SK-N-SH treated with all-trans-retinoic acid at 6 μM for 48 hours (cell line): ENCODE measurements around the gene PODXL2.

Experiments
- ARNTL ChIP-seq: fragments of 450-650 bp; formaldehyde crosslinking; IDR thresholded peaks from 2 replicates; pipeline ENCODE4 v1.5.0; 2020; ENCODE audit warnings: low read depth, mild to moderate bottlenecking, moderate library complexity, borderline replicate concordance
- CREB5 ChIP-seq: fragments of 250-450 bp; sonication (Bioruptor Pico); IDR thresholded peaks from 2 replicates; pipeline ENCODE4 v1.5.1; 2020; ENCODE audit warnings: low read depth, mild to moderate bottlenecking, moderate library complexity
- CSRNP3 ChIP-seq: fragments of 250-450 bp; sonication (Bioruptor Pico); IDR thresholded peaks from 2 replicates; pipeline ENCODE4 v1.5.1; 2021; ENCODE audit warnings: mild to moderate bottlenecking, moderate library complexity
- ESRRG ChIP-seq: fragments of 250-450 bp; sonication (Bioruptor Pico); IDR thresholded peaks from 2 replicates; pipeline ENCODE4 v1.6.1; 2021; ENCODE audit warnings: mild to moderate bottlenecking
- GLIS3 ChIP-seq: fragments of 250-450 bp; sonication (Bioruptor Pico); IDR thresholded peaks from 2 replicates; pipeline ENCODE4 v1.5.0; 2020; ENCODE audit warnings: mild to moderate bottlenecking, moderate library complexity
- OSR1 ChIP-seq: fragments of 250-450 bp; sonication (Bioruptor Pico); IDR thresholded peaks from 2 replicates; pipeline ENCODE4 v1.8.0; 2022; ENCODE audit warnings: moderate library complexity, mild to moderate bottlenecking, inconsistent platforms
- POU6F1 ChIP-seq: fragments of 250-450 bp; sonication (Bioruptor Pico); IDR thresholded peaks from 2 replicates; pipeline ENCODE4 v1.8.0; 2021; ENCODE audit warnings: low read depth, mild to moderate bottlenecking, moderate library complexity, borderline replicate concordance
- PPARA ChIP-seq: fragments of 250-450 bp; sonication (Bioruptor Pico); IDR thresholded peaks from 2 replicates; pipeline ENCODE4 v1.5.0; 2020; ENCODE audit warnings: mild to moderate bottlenecking, borderline replicate concordance
- RARB ChIP-seq: fragments of 250-450 bp; sonication (Bioruptor Pico); IDR thresholded peaks from 2 replicates; pipeline ENCODE4 v1.8.0; 2021; ENCODE audit warnings: mild to moderate bottlenecking, moderate library complexity
- SNAI2 ChIP-seq: fragments of 250-450 bp; sonication (Bioruptor Pico); IDR thresholded peaks from 2 replicates; pipeline ENCODE4 v1.5.0; 2020; ENCODE audit warnings: mild to moderate bottlenecking, moderate library complexity
- TCF4 ChIP-seq: fragments of 250-450 bp; sonication (Bioruptor Pico); IDR thresholded peaks from 2 replicates; pipeline ENCODE4 v1.8.0; 2021; ENCODE audit warnings: mild to moderate bottlenecking, moderate library complexity, borderline replicate concordance
- ZC3H10 ChIP-seq: fragments of 250-450 bp; sonication (Bioruptor Pico); IDR thresholded peaks from 2 replicates; pipeline ENCODE4 v1.5.1; 2021; ENCODE audit warnings: mild to moderate bottlenecking, moderate library complexity
- ZFP3 ChIP-seq: fragments of 250-450 bp; sonication (Bioruptor Pico); IDR thresholded peaks from 2 replicates; pipeline ENCODE4 v1.5.0; 2020; ENCODE audit warnings: mild to moderate bottlenecking, moderate library complexity
- ZFP30 ChIP-seq: fragments of 450-650 bp; formaldehyde crosslinking; IDR thresholded peaks from 2 replicates; pipeline ENCODE4 v1.5.0; 2022; ENCODE audit warnings: mild to moderate bottlenecking, moderate library complexity

GRCh38 chr3:127668906-127669305 lies 39.9 kb downstream of the PODXL2 start:
- TF ChIP-seq POU6F1 (CRISPR knock-in tag) (no peak), TCF4 (CRISPR knock-in tag) (no peak), RARB (CRISPR knock-in tag) (no peak), ZC3H10 (CRISPR knock-in tag) (no peak), GLIS3 (no peak), ZFP30 (CRISPR knock-in tag) (no peak), CREB5 (no peak), SNAI2 (CRISPR knock-in tag) (no peak), OSR1 (no peak), PPARA (CRISPR knock-in tag) (no peak), ZFP3 (CRISPR knock-in tag) (no peak), CSRNP3 (CRISPR knock-in tag) (no peak), ESRRG (no peak), ARNTL (CRISPR knock-in tag) (no peak)
